ENCODE data around the gene MARCHF10.

The MARCHF10 gene

DNA sequence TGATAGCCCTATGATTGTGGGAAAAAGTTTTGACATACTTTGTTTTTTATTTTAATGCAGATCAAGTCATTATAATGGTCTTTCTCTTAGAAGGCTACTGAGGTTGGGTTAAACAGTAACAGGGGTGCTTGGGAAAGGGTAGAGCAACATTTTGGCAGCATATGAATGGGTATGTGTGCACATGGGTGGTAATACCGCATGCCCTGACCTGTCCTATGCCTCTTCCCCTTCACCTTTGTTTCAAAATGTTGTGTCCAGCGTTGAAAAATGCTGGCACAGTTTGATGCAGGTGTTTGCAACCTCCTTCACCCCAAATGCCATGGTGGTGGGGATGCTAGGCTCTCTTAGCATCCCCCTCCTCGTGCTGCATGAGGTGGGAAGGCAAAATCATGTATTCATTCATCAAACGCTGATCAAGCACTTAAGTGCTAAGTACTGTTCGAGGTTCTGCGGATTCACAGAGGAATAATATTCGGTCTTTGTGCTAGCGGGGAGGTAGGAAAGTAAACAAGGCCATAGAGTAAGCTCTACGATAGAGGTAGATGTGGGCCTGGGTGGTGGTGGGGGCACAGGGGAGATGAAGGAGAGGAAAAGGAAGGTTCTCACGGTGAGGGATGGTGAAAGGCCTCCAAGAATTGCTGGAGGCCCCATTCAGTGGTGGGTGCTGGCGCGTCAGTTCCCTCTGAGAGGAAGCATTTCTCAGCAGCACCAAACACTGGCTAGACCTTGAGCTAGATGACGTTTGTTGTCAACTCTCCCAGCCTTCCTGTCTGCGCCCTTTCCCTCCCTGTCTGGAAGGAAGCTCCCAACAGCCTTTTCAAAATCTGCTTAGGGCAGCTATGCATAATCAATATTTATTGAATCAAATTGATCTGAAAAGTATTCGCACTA, 13.3 kb upstream of the MARCHF10 start:
- DNase-seq: no peak

DNA sequence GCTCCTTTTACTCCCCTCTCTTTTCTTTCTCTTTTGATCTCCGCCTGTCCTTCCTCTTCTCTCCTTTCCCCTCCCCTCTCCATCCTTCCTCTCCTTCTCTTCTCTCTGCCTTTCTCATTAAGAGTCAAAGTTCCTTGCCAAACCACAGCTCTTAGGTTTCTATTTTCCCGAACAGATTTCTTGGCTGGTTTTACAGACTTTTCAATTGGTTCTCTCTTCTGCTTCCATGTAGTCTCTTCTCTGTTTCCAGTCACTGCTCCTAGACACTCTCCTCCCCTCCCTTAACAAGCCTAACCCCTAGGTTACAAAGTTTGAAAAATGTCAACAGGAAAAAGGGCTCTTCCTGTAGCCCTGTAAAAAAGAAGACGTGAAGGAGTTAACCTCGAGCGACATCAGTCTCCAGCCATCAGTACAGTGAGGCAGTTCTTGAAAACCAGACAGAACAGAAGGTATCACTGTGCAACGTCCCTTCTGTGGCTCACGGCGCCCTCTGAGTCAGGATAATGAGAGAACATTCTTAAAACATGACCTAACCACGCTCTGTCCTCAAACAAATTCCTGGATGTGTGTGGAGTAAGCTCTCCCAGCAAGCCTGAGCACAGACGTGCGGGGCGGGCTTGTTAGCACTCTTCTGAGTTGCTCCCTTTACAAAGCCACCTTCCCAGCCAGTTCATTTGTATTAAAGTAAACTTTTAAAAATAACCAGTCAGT, 11.6 kb upstream of the MARCHF10 start:
- peak; percentile 89 for DNase-seq

- DNase-seq: no peak
Measured at GRCh38 chr17:62818526-62818925, 10.4 kb upstream of the MARCHF10 start.

DNA sequence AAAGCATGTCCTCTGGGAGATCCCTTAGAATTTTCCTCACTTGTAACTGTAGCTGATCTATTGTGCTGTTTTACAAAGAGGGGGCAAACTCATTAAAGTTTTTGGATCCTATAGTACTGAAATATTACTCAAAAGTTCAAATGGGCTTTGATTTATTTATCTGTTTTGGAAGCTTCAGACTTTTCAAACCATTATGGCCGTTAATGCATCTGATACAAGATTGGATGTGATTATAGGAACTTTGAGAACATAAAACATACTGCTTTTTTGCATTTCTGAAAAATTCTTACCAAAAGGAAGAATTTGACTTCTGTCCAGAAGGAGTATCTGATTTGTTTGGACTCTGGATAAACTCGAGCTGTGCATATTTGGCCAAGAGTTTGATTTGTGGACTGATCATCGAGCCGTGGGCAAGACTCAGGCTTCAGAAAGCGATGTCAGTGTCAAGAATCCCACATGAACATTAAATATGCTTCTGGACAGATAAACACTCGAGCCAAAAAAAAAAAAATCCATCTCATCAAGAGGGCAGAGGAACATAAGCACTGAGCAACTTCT, 8.2 kb upstream of the MARCHF10 start:
- no peak for DNase-seq

- no peak for DNase-seq
Measured at GRCh38 chr17:62809656-62810055, 1.5 kb upstream of the MARCHF10 start.

- DNase-seq: no peak
Measured at GRCh38 chr17:62808576-62808970, 459 bp upstream of the MARCHF10 start.

DNA sequence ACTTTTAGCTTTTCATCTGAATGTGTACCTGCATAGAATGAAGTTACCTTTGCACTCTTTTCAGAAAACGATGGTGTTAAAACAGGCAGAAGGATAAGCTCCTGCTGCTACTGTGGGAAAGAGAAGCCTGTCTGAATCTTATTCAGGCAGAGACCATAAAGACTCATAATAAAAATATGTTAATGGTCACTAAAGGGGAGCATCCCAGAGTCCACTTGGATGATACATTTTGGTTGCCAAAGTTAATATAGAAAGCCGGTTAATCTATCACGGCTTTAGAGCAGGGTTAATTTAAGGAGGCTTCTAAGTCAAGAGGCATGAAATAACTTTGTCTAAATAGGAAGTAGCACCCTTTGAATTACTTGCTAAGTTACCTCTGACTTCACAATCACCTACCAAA, 2.9 kb downstream of the MARCHF10 start:
- DNase-seq: no peak

DNA sequence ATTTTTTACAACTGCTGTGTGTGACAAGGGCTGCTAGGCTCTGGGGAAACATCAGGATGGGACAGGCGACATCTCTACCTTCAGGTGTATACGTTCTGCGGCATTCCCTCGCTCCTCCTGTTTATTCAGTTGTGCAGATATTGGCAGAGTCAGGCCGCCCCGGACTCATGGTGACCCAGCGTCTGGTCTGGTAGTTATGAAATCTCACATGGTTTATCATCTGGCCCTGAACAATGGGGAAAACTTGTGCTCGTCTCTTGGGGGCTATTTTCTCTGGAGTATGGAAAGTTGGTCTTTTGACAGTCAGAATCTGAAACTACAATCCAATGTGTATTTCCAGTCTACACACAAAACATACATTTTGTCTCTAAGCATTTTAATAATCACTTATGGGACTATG, 3.3 kb downstream of the MARCHF10 start:
- DNase-seq: no peak

DNA sequence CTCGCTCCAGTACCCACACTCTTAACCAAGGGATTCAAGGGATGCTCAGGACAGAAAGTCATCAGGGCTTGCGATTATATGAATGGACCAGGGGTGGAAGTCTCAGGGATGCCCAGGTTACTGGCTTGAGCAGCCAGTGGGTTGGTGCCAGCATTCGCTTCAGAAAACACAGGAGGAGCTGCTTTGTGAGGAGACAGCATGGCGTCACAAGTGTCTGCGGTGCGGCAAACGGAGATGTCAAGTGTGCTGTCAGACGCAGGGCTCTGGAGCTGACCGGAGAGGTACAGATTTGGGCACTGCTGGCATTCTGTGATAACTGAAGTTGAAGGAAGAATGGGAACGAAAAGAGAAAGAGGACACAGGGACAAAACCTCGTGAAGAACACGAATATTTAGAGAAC, 4.1 kb downstream of the MARCHF10 start:
- DNase-seq: no peak

DNA sequence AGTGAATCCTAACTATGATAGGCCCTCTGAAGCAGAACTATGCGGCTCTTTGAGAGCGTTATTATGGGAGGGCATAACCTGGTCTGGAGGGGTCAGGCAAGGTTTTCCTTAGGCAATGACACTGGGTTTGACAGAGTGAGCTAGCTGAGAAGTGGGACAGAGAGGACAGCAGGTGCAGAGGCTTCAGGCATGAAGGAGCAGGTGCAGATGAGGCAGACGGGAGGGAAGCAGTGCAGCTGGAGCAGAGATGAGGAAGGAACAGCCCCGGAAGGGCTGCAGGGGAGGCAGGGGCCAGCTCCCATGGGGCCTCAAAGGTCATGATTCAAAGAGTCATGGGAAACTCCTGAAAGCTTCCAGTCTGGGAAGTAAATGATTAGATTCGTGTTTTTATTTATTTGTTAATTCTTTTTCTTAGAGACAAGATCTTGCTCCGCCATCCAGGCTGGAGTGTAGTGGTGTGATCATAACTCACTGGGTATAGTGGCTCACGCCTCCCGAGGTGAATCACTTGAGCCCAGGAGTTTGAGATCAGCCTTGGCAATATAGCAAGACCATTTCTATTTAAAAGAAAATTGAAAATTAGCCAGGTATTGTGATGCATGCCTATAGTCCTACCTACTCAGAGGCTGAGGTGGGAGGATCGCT, 5.4 kb downstream of the MARCHF10 start:
- no peak for DNase-seq

DNA sequence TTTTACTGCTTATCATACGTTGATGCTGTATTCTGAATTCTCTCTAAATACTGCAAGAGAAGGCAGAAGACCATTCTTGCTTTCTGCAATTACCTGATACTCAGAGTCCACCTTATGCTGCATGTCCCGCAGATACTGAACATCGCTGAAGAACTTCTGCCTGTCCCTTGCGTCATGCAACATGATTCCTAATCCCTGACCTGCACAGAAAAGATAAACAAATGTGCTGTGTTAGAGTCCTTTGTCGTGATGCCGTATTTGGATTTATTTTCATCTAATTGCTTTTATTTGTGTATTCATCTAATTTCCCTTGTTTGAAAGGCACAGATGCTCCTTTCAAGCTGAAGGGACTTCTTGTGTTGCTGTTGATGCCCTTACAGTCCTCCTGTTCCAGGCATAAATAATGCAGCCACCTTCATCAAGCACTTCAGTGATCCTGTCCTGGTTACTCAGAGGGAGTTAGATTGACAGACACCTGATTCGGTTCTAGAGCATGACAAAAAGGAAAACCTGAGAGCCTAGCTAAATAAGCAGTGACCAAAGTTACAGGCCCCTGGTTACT, 6.5 kb downstream of the MARCHF10 start:
- no peak for DNase-seq

GRCh38 chr17:62800585-62800984, 7.5 kb downstream of the MARCHF10 start:
- peak; percentile 30 for DNase-seq

DNA sequence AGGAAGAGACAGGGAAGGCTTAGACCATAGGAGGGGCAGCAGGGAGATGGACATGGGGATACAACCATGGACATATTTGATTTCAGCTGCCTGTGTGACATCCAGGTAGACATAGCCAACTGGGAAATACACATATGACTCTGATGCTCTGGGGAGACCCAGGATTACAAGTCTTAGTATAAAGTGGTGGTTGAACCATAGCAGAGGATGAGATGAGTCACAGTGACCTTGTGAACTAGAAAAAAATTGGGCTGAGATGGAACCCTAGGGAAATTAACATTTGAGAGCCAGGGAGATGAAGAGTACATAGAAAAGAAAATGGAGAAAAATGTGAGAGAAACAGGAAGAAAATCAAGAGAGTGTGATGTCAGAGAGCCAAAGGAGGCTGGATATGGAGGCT, 10.2 kb downstream of the MARCHF10 start:
- peak; percentile 5 for DNase-seq

DNA sequence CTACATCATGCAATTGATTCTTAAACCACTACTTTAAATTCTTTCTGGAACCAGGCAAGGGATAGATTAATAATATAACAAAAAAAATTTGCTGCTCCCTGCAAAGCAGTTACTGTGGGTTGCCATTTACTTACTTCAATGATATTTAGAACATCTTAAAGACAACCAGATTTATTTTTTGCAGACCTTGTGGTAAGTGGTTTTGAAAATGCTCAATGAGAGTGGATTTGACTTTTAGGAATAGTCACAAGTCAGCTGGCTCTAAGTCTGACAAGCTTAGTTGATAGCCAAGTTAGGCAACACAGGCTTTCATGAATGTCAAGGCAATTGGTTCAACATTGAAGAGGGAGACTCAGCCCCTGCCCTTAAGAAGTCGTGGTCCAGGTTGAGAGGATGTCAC, 11.8 kb downstream of the MARCHF10 start:
- no peak for DNase-seq

- no peak for DNase-seq
Measured at GRCh38 chr17:62794666-62794971, 13.5 kb downstream of the MARCHF10 start.

- DNase-seq: no peak
Measured at GRCh38 chr17:62793919-62794665, 14.0 kb downstream of the MARCHF10 start.

- no peak for DNase-seq
Measured at GRCh38 chr17:62792447-62792800, 15.7 kb downstream of the MARCHF10 start.

DNA sequence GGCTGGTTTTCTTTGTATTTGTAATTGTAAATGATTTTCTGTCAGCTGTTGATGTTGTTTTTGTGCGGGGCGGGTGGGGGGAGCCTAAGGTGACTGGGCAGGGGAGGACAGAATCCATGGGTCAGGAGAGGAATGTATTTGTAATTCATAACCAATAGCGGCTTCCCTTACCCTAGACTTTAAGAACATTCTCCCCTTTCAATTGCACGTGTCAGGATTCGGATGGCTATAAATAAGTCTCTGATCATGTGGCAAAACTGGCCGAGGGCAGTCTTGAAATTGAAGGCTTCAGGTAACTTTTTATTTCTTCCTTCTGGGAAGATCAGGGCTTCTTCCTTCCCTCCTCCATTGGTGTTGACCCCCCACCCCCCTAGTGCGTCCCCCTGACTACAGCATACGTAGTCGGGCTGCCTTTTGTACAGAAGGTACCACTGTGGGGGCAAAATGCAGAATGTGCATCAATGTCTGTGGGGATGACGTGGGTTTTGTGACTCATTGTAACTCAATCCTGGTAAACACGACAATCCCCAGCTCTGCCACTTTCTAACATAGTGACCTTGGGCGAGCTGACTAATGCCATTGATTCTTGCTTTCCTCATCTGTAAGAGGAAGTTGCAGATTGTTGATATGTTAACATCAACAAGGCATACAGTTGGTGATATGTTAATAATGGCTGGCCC, 16.2 kb downstream of the MARCHF10 start:
- no peak for DNase-seq

- DNase-seq: no peak
Measured at GRCh38 chr17:62791235-62791734, 16.8 kb downstream of the MARCHF10 start.

- no peak for DNase-seq
Measured at GRCh38 chr17:62790564-62790986, 17.5 kb downstream of the MARCHF10 start.

DNA sequence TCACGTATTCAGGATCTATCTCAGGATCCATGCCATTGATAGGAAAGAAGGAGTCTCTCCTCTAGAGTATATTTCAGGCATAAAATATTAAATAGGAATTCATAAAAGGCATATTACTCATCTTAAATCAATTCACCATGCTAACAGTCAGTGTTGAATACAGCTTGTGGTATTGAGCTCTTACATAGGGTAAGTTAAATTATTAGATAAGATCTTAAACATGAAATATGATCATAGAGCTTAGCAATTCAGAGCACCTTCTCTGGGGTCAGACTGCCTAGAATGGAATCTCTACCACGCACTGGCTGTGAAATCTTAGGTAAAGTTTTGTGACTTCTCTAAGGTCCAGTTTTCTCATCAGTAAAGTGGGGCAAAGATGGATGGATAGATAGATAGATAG, 20.7 kb downstream of the MARCHF10 start:
- DNase-seq: no peak

DNA sequence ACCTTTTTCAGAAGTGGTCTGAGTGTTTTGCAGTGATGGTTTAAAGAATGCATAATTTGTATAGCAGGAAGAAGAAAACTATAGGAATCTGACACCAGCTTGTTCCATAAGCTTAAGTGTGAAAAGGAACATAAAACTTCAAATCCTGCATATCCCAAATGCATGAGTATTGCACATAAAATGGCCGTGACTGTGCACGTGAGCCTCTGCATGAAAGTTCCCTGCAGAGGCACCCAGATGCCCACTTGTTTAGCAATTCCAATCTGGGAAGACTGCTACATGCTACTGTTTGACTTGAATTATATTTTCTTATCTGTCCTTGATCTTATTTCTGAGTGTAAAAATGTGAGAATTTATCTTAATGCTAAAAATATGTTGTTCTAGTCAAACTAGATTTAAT, 21.5 kb downstream of the MARCHF10 start:
- DNase-seq: no peak
